Measurements from ENCODE around the gene UNC119.

- no peak for TF ChIP-seq CTCF (conservative IDR thresholded peaks at IDR 0.05 in 1 of 2, IDR thresholded peaks at IDR 0.05 in 1 of 2; ENCODE audit: low read depth in 1 of 2, low read length in 2 of 2)
- no peak for TF ChIP-seq EZH2 (IDR thresholded peaks at IDR 0.05; ENCODE audit: low read length, missing control alignments)
These were observed 46.3 kb downstream of the UNC119 start, which contains the start of gene FOXN1 for GRCh38 chr17:28505986-28506665.
